Measurements from ENCODE around the gene KIAA0040.

The KIAA0040 gene

DNA sequence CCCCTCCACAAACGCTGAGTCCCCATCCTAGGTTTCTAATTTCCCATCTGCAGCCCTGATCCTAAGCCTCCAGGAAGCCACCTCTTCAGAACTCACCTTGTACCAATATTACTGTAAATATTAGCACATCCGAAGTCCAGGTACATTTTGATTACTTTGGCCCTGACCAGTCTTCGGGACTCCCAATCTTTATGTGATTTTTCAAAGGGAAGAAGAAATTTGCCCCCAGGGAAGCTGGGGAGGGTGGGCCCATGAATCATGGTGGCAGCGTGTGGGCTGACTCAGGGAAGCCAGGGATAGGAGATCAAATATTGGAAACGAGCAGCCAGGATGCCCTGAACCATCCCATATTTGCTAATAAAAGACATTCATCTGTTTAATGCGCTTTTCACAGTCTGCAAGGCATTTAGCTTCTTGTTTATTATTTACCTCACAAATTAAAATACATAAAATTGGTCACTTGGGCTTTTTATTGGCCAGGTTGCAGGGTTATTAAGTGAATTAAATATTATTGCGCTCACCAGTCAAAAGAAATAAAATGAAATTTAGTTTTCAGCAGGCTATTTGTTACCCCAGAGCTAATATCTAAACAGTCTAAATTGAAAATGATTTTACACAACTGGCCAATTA, 46.6 kb downstream of the KIAA0040 start:
- DNase-seq (ENCODE audit: low read depth in 4 of 4, low spot score in 1 of 4), result no peak

DNA sequence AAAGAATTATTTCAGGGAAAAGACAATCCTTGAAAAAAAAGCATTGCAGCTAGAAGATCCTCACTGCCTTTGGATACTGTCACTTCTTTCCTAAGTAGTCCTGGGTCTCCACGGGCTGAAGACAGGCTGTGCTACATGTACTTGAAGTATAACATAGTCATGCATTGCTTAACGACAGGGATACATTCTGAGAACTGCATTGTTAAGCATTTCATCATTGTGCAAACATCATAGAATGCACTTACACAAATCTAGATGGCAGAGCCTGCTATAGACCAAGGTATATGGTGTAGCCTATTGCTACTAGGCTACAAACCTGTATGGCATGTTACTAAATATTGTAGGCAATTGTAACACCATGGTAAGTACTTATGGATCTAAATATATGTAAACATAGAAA, 54.0 kb downstream of the KIAA0040 start:
- DNase-seq (ENCODE audit: low read depth in 4 of 4, low spot score in 1 of 4), result no peak

DNA sequence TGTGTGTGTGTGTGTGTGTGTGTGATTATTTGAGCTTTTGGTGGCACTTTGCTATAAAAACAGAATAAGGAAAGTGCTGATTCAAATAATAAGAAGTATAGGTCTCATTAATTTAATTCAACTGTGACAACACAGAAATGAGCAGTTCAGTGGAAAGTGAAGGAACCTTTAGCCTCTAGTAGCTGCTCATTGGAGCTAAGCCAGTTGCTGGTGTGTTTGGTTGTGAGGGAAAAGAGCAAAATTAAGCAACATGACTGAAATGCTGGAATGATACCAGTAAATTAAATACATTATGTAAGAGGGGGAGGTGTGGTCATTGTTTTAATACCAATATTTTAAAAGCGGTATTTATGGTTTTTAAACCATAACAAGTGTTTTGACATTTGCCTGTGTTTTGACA, 55.2 kb downstream of the KIAA0040 start:
- no peak for DNase-seq (ENCODE audit: low read depth in 4 of 4, low spot score in 1 of 4)

- DNase-seq (ENCODE audit: low read depth in 4 of 4, low spot score in 1 of 4), result no peak
These were observed 56.3 kb downstream of the KIAA0040 start for GRCh38 chr1:175136246-175136645.

DNA sequence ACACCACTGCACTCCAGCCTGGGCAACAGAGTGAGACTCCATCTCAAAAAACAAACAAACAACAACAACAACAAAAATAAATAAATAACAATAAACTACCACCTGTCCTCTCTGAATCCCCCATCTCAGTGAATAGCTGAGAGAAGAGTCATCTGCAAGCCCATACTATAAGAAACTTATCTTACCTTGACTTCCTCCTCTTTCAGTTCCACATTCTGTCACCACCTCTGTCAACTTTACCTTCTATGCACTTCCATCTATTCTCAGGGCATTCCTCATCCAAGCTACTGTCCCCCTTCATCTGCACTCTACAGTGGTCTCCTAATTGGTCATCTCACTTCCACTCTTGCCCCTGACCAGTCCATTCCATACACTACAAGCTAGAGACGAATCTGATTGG, 58.1 kb downstream of the KIAA0040 start:
- no peak for DNase-seq (ENCODE audit: low read depth in 4 of 4, low spot score in 1 of 4)

DNA sequence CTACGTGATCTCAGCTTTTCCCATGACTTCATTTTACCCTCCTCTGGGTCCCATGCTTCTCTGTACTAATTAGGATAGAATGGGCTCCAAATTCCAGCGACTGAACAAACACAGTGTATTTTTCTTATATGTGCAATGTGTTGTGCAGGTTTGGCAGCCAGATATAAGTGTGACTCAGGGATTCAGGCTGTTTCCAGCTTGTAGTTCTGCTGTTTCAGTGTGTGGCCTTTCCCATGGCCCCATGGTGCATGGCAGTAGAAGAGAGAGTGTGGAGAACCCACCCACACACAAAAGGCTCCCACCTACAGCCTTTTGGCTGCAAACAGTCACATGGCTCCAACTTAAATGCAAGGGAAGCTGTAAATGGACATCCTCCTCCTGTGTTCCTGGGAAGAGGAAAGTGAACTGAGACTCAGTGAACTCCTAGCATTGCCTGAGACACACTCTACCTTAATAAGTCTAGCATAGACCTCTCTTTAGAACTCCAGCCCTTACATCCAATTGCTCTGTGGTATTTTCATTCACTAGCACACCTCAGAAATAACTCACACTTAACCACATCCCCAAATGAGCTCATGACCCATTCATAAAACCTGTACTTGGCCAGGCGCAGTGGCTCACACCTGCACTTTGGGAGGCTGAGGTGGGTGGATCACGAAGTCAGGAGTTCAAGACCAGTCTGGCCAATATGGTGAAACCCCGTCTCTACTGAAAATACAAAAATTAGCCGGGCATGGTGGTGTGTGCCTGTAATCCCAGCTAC, 58.7 kb downstream of the KIAA0040 start:
- DNase-seq (ENCODE audit: low read depth in 4 of 4, low spot score in 1 of 4), result no peak

GRCh38 chr1:175132436-175132835, 60.1 kb downstream of the KIAA0040 start:
- no peak for DNase-seq (ENCODE audit: low read depth in 4 of 4, low spot score in 1 of 4)

- no peak for DNase-seq (ENCODE audit: low read depth in 4 of 4, low spot score in 1 of 4)
These were observed 61.5 kb downstream of the KIAA0040 start for GRCh38 chr1:175131095-175131494.

DNA sequence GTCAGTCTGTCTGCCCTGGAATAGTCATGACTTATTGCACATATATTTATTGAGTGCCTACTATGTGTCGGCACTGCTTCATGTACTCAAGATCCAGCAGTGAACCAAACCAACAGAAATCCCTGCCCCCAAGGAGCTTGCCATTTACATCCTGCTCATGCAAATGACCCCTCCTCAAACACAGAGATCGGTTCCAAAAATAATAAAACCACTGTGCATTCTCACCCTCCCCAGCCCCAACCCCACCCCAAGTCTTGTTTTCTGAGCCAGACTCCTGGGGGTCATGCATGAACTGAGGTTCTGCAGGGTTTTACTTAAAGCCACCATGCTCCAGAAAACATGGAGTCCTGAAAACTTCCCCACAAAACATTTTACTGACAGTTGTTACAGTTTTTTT, 61.9 kb downstream of the KIAA0040 start:
- DNase-seq (ENCODE audit: low read depth in 4 of 4, low spot score in 1 of 4), result no peak

DNA sequence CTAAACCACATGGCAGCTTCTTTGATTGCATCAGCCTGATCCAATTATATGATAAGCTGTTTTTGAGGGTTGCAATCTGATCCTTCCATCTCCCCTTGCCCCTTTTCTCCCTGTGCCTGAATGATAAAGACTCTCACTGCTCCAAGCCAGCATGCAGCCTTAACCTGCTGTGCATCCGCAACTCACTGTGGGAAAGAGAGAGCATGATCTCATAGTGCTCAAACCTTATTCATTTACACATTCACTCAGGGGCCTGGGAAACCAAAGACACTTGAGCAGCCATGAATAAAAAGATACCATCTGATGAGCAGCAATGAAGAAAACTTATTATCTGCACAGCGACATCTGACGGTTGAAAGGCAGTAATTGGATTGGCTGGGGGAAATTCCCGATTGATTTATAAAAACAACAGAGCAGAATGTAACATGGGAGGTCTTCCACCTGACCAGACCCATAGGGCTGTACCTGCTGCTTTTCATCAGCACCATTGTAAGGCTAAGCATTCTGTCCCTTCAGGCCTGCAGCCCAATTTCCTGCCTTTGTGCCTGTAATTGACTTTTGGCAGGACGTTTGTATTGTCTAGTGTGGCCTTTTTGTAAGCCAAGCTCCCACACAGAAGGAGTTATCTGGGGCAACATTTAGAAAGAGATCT, 62.5 kb downstream of the KIAA0040 start:
- no peak for DNase-seq (ENCODE audit: low read depth in 4 of 4, low spot score in 1 of 4)

- DNase-seq (ENCODE audit: low read depth in 4 of 4, low spot score in 1 of 4), result no peak
These were observed 63.0 kb downstream of the KIAA0040 start for GRCh38 chr1:175129644-175129996.

DNA sequence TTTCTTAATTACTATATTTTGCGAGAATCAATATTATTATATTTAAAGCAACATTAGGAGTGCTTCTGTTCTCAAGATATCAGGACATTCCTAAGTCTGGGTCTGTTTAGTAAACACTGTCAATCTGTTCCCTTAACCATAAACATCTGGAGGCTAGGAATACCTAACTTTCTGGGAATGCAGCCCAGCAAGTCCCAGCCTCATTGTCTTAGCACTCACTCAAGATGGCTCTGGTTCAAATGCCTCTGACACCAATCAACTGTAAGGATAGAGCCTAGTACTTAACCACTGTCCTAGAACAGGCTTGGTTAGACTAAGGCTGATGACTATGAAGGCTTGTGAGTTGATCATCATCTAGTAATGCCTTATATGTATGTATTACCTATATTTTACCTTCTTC, 63.4 kb downstream of the KIAA0040 start:
- no peak for DNase-seq (ENCODE audit: low read depth in 4 of 4, low spot score in 1 of 4)

- no peak for DNase-seq (ENCODE audit: low read depth in 4 of 4, low spot score in 1 of 4)
These were observed 64.1 kb downstream of the KIAA0040 start for GRCh38 chr1:175128523-175128922.

DNA sequence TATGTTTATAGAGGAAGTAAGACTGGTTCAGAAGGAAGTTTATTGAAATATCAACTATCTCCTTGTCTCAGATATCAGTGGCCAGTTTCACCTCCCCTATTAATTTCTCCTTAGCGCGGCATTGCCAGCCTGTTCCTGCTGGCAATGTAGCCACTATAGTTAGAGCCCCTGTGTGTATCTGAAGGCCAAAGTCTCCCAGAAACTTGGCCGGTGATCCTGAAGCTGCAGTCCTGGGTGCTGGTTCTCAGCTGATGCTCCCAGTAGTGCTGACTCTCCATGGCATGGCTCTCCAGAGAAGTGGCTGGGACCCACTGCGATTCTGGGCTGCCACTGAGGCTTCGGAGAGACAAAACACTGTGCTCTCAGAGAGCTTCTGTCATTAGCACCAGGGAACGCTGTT, 65.0 kb downstream of the KIAA0040 start:
- no peak for DNase-seq (ENCODE audit: low read depth in 4 of 4, low spot score in 1 of 4)

GRCh38 chr1:175126347-175126746, 66.2 kb downstream of the KIAA0040 start:
- DNase-seq (ENCODE audit: low read depth in 4 of 4, low spot score in 1 of 4), result no peak

- no peak for DNase-seq (ENCODE audit: low read depth in 4 of 4, low spot score in 1 of 4)
These were observed 67.7 kb downstream of the KIAA0040 start for GRCh38 chr1:175124861-175125260.

DNA sequence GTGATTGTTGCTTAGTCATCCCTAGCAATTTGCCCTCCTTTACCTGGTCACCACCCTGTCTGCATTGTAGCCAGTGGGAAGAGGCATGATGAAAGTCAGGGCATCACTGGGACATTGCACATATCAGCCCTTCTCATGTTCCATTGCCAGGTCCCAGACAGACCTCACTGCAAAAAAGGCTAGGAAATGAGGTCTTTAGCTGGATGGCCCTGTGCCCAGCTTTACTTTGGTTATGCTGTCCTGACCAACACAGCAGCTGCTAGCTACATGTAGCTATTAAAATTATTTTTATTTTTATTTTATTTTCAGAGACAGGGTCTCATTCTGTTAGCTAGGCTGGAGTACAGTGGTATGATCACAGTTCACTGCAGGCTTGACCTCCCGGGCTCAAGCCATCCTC, 72.1 kb downstream of the KIAA0040 start:
- DNase-seq (ENCODE audit: low read depth in 4 of 4, low spot score in 1 of 4), result no peak

GRCh38 chr1:175118375-175119367, 73.9 kb downstream of the KIAA0040 start:
- no peak for DNase-seq (ENCODE audit: low read depth in 4 of 4, low spot score in 1 of 4)

DNA sequence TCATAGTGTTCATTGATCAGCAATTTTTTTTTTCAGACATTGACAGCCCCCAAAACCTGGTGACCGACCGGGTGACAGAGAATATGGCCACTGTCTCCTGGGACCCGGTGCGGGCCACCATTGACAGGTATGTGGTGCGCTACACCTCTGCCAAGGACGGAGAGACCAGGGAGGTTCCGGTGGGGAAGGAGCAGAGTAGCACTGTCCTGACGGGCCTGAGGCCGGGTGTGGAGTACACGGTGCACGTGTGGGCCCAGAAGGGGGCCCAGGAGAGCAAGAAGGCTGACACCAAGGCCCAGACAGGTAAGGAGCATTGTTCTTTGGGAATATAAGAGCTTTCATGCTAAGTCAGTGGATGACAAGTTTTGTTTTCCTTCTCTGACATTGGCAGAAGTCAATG, 75.7 kb downstream of the KIAA0040 start:
- no peak for DNase-seq (ENCODE audit: low read depth in 4 of 4, low spot score in 1 of 4)

DNA sequence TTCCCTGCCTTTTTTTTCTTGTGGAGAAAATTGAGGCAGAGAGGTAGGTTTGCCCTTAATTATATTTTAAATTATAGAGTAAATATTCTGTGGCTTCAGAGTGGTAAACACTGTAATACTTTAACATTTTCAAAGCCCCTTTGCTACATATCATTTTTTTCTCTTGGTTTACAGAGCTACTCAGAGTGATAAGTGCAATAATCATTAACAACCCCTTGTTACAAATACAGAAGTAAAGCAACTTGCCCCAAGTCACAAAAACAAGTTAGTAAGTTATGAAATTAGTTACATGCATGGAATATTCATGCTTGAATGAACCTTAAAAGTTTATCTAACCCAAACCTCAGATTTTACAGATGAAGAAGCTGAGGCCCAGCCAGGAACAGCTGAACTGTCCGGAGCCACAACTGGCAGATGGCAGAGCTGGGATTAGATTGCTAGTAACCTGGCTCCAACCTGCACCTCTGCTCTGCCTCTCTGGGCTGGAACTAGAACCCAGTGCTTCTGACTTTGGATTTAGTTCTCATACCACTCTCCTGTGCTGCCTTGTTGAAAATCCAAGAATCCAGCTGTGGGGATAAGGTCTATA, 76.3 kb downstream of the KIAA0040 start:
- DNase-seq (ENCODE audit: low read depth in 4 of 4, low spot score in 1 of 4), result no peak

- no peak for DNase-seq (ENCODE audit: low read depth in 4 of 4, low spot score in 1 of 4)
These were observed 77.6 kb downstream of the KIAA0040 start for GRCh38 chr1:175114996-175115395.
